SU-DHL-6 (cell line): Measurements from ENCODE around the gene WNT9A.

Experiments
- H2AFZ ChIP-seq: fragments of 200-600 bp; sonication (generic); 2 replicates; pipeline ENCODE4 v1.6.1; 2014; ENCODE audit warnings: low read depth, mild to moderate bottlenecking, moderate library complexity, mixed read lengths, antibody characterized with exemption, low read length; ENCODE audit not compliant: severe bottlenecking
- H3F3A ChIP-seq: fragments of 200-600 bp; shearing (Covaris generic); 2 replicates; pipeline ENCODE4 v1.6.0; 2016; ENCODE audit warnings: antibody characterized with exemption, mild to moderate bottlenecking; ENCODE audit not compliant: insufficient read depth
- H3K27ac ChIP-seq: fragments of 200-600 bp; sonication (generic); 2 replicates; pipeline ENCODE4 v1.5.1; 2016; ENCODE audit warnings: low read depth, mild to moderate bottlenecking, low read length, moderate library complexity, mixed read lengths
- H3K27me3 ChIP-seq: fragments of 200-600 bp; sonication (generic), shearing (Covaris generic); 2 replicates; pipeline ENCODE4 v1.6.0; 2014; ENCODE audit warnings: mild to moderate bottlenecking, low read length
- H3K36me3 ChIP-seq: fragments of 200-600 bp; sonication (generic); 2 replicates; pipeline ENCODE4 v1.6.1; 2014; ENCODE audit warnings: mild to moderate bottlenecking, low read length, mixed read lengths
- H3K4me2 ChIP-seq: fragments of 300-600, 200-600 bp; shearing (Covaris generic), sonication (generic); 2 replicates; pipeline ENCODE4 v1.6.0; 2014; ENCODE audit warnings: low read length, low read depth, mild to moderate bottlenecking; ENCODE audit not compliant: poor library complexity, severe bottlenecking
- H3K4me3 ChIP-seq: fragments of 200-600 bp; sonication (generic); 2 replicates; pipeline ENCODE4 v1.5.1; 2014; ENCODE audit warnings: antibody characterized with exemption, low read length, mild to moderate bottlenecking, mixed read lengths; ENCODE audit not compliant: insufficient read depth, poor library complexity, severe bottlenecking
- H3K79me2 ChIP-seq: fragments of 200-600 bp; sonication (generic); 2 replicates; pipeline ENCODE4 v1.6.1; 2014; ENCODE audit warnings: mild to moderate bottlenecking, low read length, moderate library complexity; ENCODE audit not compliant: insufficient read depth
- H3K9ac ChIP-seq: fragments of 200-600 bp; sonication (generic); 2 replicates; pipeline ENCODE4 v1.7.0; 2014; ENCODE audit warnings: mild to moderate bottlenecking, low read length
- H3K9me2 ChIP-seq: fragments of 200-600 bp; sonication (generic); replicated peaks from 2 replicates; pipeline ENCODE4 v1.6.1; 2014; ENCODE audit warnings: low read length; ENCODE audit not compliant: insufficient read depth
- H3K9me3 ChIP-seq: fragments of 200-600 bp; sonication (generic); 2 replicates; pipeline ENCODE4 v1.6.1; 2014; ENCODE audit warnings: low read length, mixed read lengths; ENCODE audit not compliant: insufficient read depth
- H4K20me1 ChIP-seq: fragments of 200-600 bp; sonication (generic); 2 replicates; pipeline ENCODE4 v1.6.1; 2014; ENCODE audit warnings: low read depth, mild to moderate bottlenecking, antibody characterized with exemption, low read length, moderate library complexity, mixed read lengths
- CTCF ChIP-seq: fragments of 200-600 bp; sonication (generic); IDR thresholded peaks from one replicate; pipeline ENCODE4 v1.5.1; 2017; ENCODE audit warnings: antibody characterized with exemption, mild to moderate bottlenecking, low read length, moderate library complexity; ENCODE audit not compliant: insufficient read depth, poor library complexity, severe bottlenecking
- EZH2phosphoT487 ChIP-seq: fragments of 200-600 bp; sonication (generic), shearing (Covaris generic); conservative IDR thresholded peaks from 2 replicates; pipeline ENCODE4 v1.6.1; 2018; ENCODE audit warnings: mild to moderate bottlenecking, antibody characterized with exemption, low read length, moderate library complexity, mixed read lengths

The WNT9A gene

GRCh38 chr1:227890451-227891222 lies 57.1 kb downstream of the WNT9A start:
- TF ChIP-seq EZH2phosphoT487 (no peak), CTCF (no peak)
- Histone ChIP-seq H3K27me3 (no peaks in the 10 kb centered on the region), H3K79me2 (no peaks in the 10 kb centered on the region), H3K4me2 (no peak overlapping the region), H2AFZ (no peak overlapping the region), H3K27ac (no peak overlapping the region), H3K9ac (no peak overlapping the region), H3K36me3 (no peaks in the 10 kb centered on the region), H4K20me1 (no peaks in the 10 kb centered on the region), H3K9me2 (no peaks in the 10 kb centered on the region), H3K4me3 (no peak overlapping the region), H3K9me3 (no peaks in the 10 kb centered on the region), H3F3A (no peaks in the 10 kb centered on the region)

GRCh38 chr1:227889863-227890405 lies 57.8 kb downstream of the WNT9A start:
- no peak for TF ChIP-seq EZH2phosphoT487
- TF ChIP-seq CTCF, result no peak
- no peaks in the 10 kb centered on the region for H3K36me3 ChIP-seq
- no peak overlapping the region for H3K4me3 ChIP-seq
- no peak overlapping the region for H3K9ac ChIP-seq
- H3K9me2 ChIP-seq, result no peaks in the 10 kb centered on the region
- H3K27ac ChIP-seq, result no peak overlapping the region
- H3K9me3 ChIP-seq, result no peaks in the 10 kb centered on the region
- H3K4me2 ChIP-seq, result no peak overlapping the region
- no peak overlapping the region for H2AFZ ChIP-seq
- no peaks in the 10 kb centered on the region for H3K27me3 ChIP-seq
- H3K79me2 ChIP-seq, result no peaks in the 10 kb centered on the region
- no peaks in the 10 kb centered on the region for H4K20me1 ChIP-seq
- H3F3A ChIP-seq, result no peaks in the 10 kb centered on the region

GRCh38 chr1:227889047-227889862 lies 58.5 kb downstream of the WNT9A start:
- Histone ChIP-seq H3K27ac (no peak overlapping the region), H2AFZ (no peak overlapping the region), H3K4me3 (no peak overlapping the region), H4K20me1 (no peaks in the 10 kb centered on the region), H3K36me3 (no peaks in the 10 kb centered on the region), H3K9me2 (no peaks in the 10 kb centered on the region), H3K27me3 (no peaks in the 10 kb centered on the region), H3K4me2 (no peak overlapping the region), H3F3A (no peaks in the 10 kb centered on the region), H3K79me2 (no peaks in the 10 kb centered on the region), H3K9ac (no peak overlapping the region), H3K9me3 (no peaks in the 10 kb centered on the region)
- no peak for TF ChIP-seq EZH2phosphoT487
- TF ChIP-seq CTCF, result no peak
